Measurements from ENCODE around the gene PPM1H. TPM values are rescaled to one million over a fixed set of nuclear protein-coding genes. Genes with fewer than 3 reads are reported as not detected.

The PPM1H gene
- total and polyA plus RNA-seq, 12 donors = 0.81 to 5.5 (median 2.6) TPM

GRCh38 chr12:62751810-62752155 is 183.2 kb downstream of the PPM1H start:
- 85 to 98% (median 91%) methylated on average over 2 of the region's 2 CpGs for WGBS, 4 donors
- intact Hi-C loops (cut with DNase I) = no loop called here
- TF ChIP-seq POLR2A (IDR thresholded peaks at IDR 0.05) = no peak
- TF ChIP-seq, protein P1, sequence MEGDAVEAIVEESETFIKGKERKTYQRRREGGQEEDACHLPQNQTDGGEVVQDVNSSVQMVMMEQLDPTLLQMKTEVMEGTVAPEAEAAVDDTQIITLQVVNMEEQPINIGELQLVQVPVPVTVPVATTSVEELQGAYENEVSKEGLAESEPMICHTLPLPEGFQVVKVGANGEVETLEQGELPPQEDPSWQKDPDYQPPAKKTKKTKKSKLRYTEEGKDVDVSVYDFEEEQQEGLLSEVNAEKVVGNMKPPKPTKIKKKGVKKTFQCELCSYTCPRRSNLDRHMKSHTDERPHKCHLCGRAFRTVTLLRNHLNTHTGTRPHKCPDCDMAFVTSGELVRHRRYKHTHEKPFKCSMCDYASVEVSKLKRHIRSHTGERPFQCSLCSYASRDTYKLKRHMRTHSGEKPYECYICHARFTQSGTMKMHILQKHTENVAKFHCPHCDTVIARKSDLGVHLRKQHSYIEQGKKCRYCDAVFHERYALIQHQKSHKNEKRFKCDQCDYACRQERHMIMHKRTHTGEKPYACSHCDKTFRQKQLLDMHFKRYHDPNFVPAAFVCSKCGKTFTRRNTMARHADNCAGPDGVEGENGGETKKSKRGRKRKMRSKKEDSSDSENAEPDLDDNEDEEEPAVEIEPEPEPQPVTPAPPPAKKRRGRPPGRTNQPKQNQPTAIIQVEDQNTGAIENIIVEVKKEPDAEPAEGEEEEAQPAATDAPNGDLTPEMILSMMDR (IDR thresholded peaks at IDR 0.05) = no peak
- Histone ChIP-seq H3K36me3 (replicated peaks in 1 of 2) (no peaks in the 10 kb centered on the region), H3K4me3 (no peak overlapping the region), H3K27me3 (no peaks in the 10 kb centered on the region), H3K4me1 (replicated peaks in 1 of 2) (no peaks in the 10 kb centered on the region), H3K27ac (no peak overlapping the region), H3K9me3 (replicated peaks in 1 of 3) (no peaks in the 10 kb centered on the region)
- no peak for DNase-seq

GRCh38 chr12:62750941-62751809 is 183.8 kb downstream of the PPM1H start:
- TF ChIP-seq, protein P1 (IDR thresholded peaks at IDR 0.05) = no peak
- no peak for TF ChIP-seq POLR2A (IDR thresholded peaks at IDR 0.05)
- Histone ChIP-seq H3K27me3 (no peaks in the 10 kb centered on the region), H3K4me1 (replicated peaks in 1 of 2) (no peaks in the 10 kb centered on the region), H3K27ac (no peak overlapping the region), H3K4me3 (no peak overlapping the region), H3K9me3 (replicated peaks in 1 of 3) (no peaks in the 10 kb centered on the region), H3K36me3 (replicated peaks in 1 of 2) (no peaks in the 10 kb centered on the region)
- WGBS, 4 donors = 88 to 94% (median 90%) methylated on average over 10 of the region's 10 CpGs
- intact Hi-C loops (cut with DNase I) = no loop called here
- DNase-seq = no peak

- intact Hi-C loops (cut with DNase I) = no loop called here
- no peaks in the 10 kb centered on the region for H3K36me3 ChIP-seq (replicated peaks in 1 of 2)
- no peaks in the 10 kb centered on the region for H3K4me1 ChIP-seq (replicated peaks in 1 of 2)
- 83 to 100% (median 93%) methylated on average over 1 of the region's 1 CpG for WGBS, 4 donors
- no peak overlapping the region for H3K27ac ChIP-seq
- H3K4me3 ChIP-seq = no peak overlapping the region
- H3K9me3 ChIP-seq (replicated peaks in 1 of 3) = no peaks in the 10 kb centered on the region
- no peak for TF ChIP-seq POLR2A (IDR thresholded peaks at IDR 0.05)
- DNase-seq = no peak
- H3K27me3 ChIP-seq = no peaks in the 10 kb centered on the region
Measured at GRCh38 chr12:62749586-62749985, 185.4 kb downstream of the PPM1H start.

DNA sequence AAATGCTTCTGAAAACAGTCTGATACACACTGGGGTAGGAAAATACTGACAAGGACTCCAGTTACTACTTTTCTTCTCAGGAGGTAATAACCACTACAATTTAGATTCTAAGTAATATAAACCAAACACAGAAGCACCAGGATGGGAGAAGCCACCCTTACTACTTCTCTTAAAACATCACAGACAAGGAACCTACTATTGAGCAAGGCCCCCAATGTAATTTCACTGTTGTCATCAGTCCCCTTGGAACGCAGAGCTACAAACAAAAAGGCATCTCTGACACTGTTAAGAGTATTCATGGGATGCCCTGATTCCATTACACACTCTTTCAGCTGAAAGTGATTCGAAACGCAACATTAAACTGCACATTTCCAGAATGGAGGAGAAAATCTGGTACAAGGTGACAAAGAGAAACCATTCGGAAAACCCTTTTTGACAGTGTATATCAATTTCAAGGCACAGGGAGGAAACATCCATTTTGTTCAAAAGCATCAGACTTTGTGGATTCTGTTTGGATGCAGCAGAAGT is 185.9 kb downstream of the PPM1H start:
- Histone ChIP-seq H3K27ac (no peak overlapping the region), H3K4me3 (no peak overlapping the region), H3K27me3 (no peaks in the 10 kb centered on the region), H3K36me3 (replicated peaks in 1 of 2) (no peaks in the 10 kb centered on the region), H3K4me1 (replicated peaks in 1 of 2) (no peaks in the 10 kb centered on the region), H3K9me3 (replicated peaks in 1 of 3) (no peaks in the 10 kb centered on the region)
- 88 to 97% (median 93%) methylated on average over 4 of the region's 4 CpGs for WGBS, 4 donors
- intact Hi-C loops (cut with DNase I) = no loop called here
- TF ChIP-seq, protein P1 (IDR thresholded peaks at IDR 0.05) = no peak
- no peak for TF ChIP-seq POLR2A (IDR thresholded peaks at IDR 0.05)
- DNase-seq = no peak

Data from adrenal gland (tissue), 12 donors.